Brain microvascular endothelial cell (primary cell): ENCODE measurements around the gene TMC8.

Experiments
- DNase-seq: peaks from one replicate; pipeline ENCODE4 v3.0.0-alpha.2; 2020
- H3K27ac ChIP-seq: fragments of 250-450 bp; sonication (Bioruptor Pico); 2 replicates; pipeline ENCODE4 v1.5.1; 2020; ENCODE audit warnings: mild to moderate bottlenecking, moderate library complexity
- H3K27me3 ChIP-seq: fragments of 250-450 bp; sonication (Bioruptor Pico); replicated peaks from 2 replicates; pipeline ENCODE4 v1.5.1; 2020; ENCODE audit warnings: mild to moderate bottlenecking
- H3K36me3 ChIP-seq: fragments of 250-450 bp; sonication (Bioruptor Pico); replicated peaks from 2 replicates; pipeline ENCODE4 v1.5.1; 2020; ENCODE audit warnings: mild to moderate bottlenecking
- H3K4me3 ChIP-seq: 2 replicates; pipeline ENCODE4 v1.5.1; 2011; ENCODE audit warnings: low read depth, mild to moderate bottlenecking, control low read depth, low read length, moderate library complexity
- CTCF ChIP-seq: IDR thresholded peaks from 2 replicates; pipeline ENCODE4 v1.5.1; 2011; ENCODE audit warnings: low read depth, mild to moderate bottlenecking, moderate library complexity, low read length, control low read depth, inconsistent platforms; ENCODE audit errors: missing control alignments
- in situ Hi-C: cut with HindIII; loops from 2 replicates; pipeline ENCODE4 v1.10.0; 2017; ENCODE audit warnings: low sequenced_read_pairs, low pct_ligation_motif_present

The TMC8 gene

GRCh38 chr17:78121801-78122215, 8.8 kb upstream of the TMC8 start:
- H3K4me3 ChIP-seq: no peak overlapping the region
- no peak for TF ChIP-seq CTCF
- H3K27ac ChIP-seq: no peak overlapping the region
- peaks cover 4% of the 10 kb centered on the region for H3K36me3 ChIP-seq
- in situ Hi-C loops: no loop called here
- no peaks in the 10 kb centered on the region for H3K27me3 ChIP-seq
- DNase-seq: no peak

GRCh38 chr17:78122216-78122930, 8.2 kb upstream of the TMC8 start:
- Histone ChIP-seq H3K27me3 (no peaks in the 10 kb centered on the region), H3K36me3 (peaks cover 4% of the 10 kb centered on the region), H3K4me3 (no peak overlapping the region), H3K27ac (no peak overlapping the region)
- TF ChIP-seq CTCF: no peak
- no peak for DNase-seq
- in situ Hi-C loops: no loop called here

GRCh38 chr17:78122931-78123249, 7.7 kb upstream of the TMC8 start:
- no peak for DNase-seq
- no peaks in the 10 kb centered on the region for H3K27me3 ChIP-seq
- H3K4me3 ChIP-seq: no peak overlapping the region
- H3K36me3 ChIP-seq: peaks cover 4% of the 10 kb centered on the region
- in situ Hi-C loops: no loop called here
- no peak for TF ChIP-seq CTCF
- no peak overlapping the region for H3K27ac ChIP-seq

GRCh38 chr17:78123258-78123929, 7.2 kb upstream of the TMC8 start:
- no peak overlapping the region for H3K27ac ChIP-seq
- DNase-seq: no peak
- peaks cover 4% of the 10 kb centered on the region for H3K36me3 ChIP-seq
- TF ChIP-seq CTCF: no peak
- no peak overlapping the region for H3K4me3 ChIP-seq
- in situ Hi-C loops: no loop called here
- H3K27me3 ChIP-seq: no peaks in the 10 kb centered on the region

GRCh38 chr17:78124081-78124835, 6.3 kb upstream of the TMC8 start:
- no peak for TF ChIP-seq CTCF
- in situ Hi-C loops: no loop called here
- Histone ChIP-seq H3K27ac (no peak overlapping the region), H3K4me3 (no peak overlapping the region), H3K36me3 (peaks cover 4% of the 10 kb centered on the region), H3K27me3 (no peaks in the 10 kb centered on the region)
- no peak for DNase-seq
